H1 (cell line): ENCODE results near the gene SLC16A11. TPM values are rescaled to one million over a fixed set of nuclear protein-coding genes. Genes with fewer than 3 reads are reported as not detected.
A peak's percentile ranks its signal among the peaks of the same experiment; 100 is the strongest.

Source experiments
- CTCF ChIA-PET: fragments of 300-600 bp; sonication (Branson Sonifier 250); formaldehyde crosslinking; loops from one replicate; lab custom pipeline; 2021; ENCODE audit not compliant: partially characterized antibody; lab: Charles Lee
- POLR2A ChIA-PET: fragments of 300-600 bp; sonication (Branson Sonifier 250); formaldehyde crosslinking; loops from one replicate; lab custom pipeline; 2021; ENCODE audit warnings: inconsistent platforms; ENCODE audit not compliant: partially characterized antibody; lab: Charles Lee
- DNase-seq, 2 experiments: peaks; one replicate each; pipeline versions ENCODE4 v3.0.0 to v3.0.0-alpha.2; 2010 to 2022; ENCODE audit warnings: low spot score in 2 of 2, low read depth in 1 of 2, mixed read lengths in 1 of 2
- FAIRE-seq: peaks from 2 replicates; lab custom pipeline; 2011; peaks lifted over from hg19 to GRCh38; lab: Jason Lieb, UNC
- H2AFZ ChIP-seq: 2 replicates; pipeline ENCODE4 v1.8.1; 2012; ENCODE audit warnings: low read length, inconsistent platforms
- H2AK5ac ChIP-seq: 2 replicates; pipeline ENCODE4 v1.6.1; 2013; ENCODE audit warnings: low read depth, low read length
- H2BK120ac ChIP-seq: replicated peaks from 2 replicates; pipeline ENCODE3; 2013; ENCODE audit warnings: low read depth, low read length, inconsistent platforms
- H2BK12ac ChIP-seq: 2 replicates; pipeline ENCODE4 v1.6.1; 2013; ENCODE audit warnings: low read depth, low read length
- H2BK15ac ChIP-seq: 2 replicates; pipeline ENCODE4 v1.6.1; 2013; ENCODE audit warnings: low read length
- H2BK20ac ChIP-seq: 2 replicates; pipeline ENCODE4 v1.6.1; 2013; ENCODE audit warnings: low read length
- H2BK5ac ChIP-seq: 2 replicates; pipeline ENCODE4 v1.6.1; 2013; ENCODE audit warnings: low read depth, low read length
- H3K14ac ChIP-seq: 2 replicates; pipeline ENCODE4 v1.6.1; 2013; ENCODE audit warnings: inconsistent platforms; ENCODE audit not compliant: insufficient read length
- H3K18ac ChIP-seq: 2 replicates; pipeline ENCODE4 v1.6.1; 2013; ENCODE audit warnings: low read length; ENCODE audit errors: extremely low read depth
- H3K23ac ChIP-seq: 2 replicates; pipeline ENCODE4 v1.6.1; 2013; ENCODE audit warnings: inconsistent platforms; ENCODE audit not compliant: insufficient read length
- H3K23me2 ChIP-seq: 2 replicates; pipeline ENCODE4 v1.6.1; 2013; ENCODE audit warnings: low read depth, low read length
- H3K27ac ChIP-seq: 2 replicates; pipeline ENCODE4 v1.6.1; 2011; ENCODE audit warnings: low read depth, low read length, inconsistent platforms
- H3K27me3 ChIP-seq, 4 experiments: replicated peaks in 1 of 4; 1 replicate in 1 of 4; 2 replicates in 3 of 4; pipeline versions ENCODE4 v1.6.1 to v1.8.1; 2011 to 2013; ENCODE audit warnings: low read length in 3 of 4, mild to moderate bottlenecking in 3 of 4, inconsistent platforms in 2 of 4, mixed read lengths in 2 of 4, moderate library complexity in 1 of 4; ENCODE audit not compliant: control insufficient read depth in 3 of 4, insufficient read depth in 3 of 4; ENCODE audit errors: extremely low read depth in 1 of 4
- H3K36me3 ChIP-seq, 4 experiments: 2 replicates each; pipeline versions ENCODE4 v1.6.1 to v1.8.1; 2011 to 2013; ENCODE audit warnings: mild to moderate bottlenecking in 4 of 4, low read length in 3 of 4, moderate library complexity in 2 of 4, control low read depth in 1 of 4, inconsistent platforms in 1 of 4; ENCODE audit not compliant: insufficient read depth in 4 of 4, control insufficient read depth in 2 of 4
- H3K4ac ChIP-seq: replicated peaks from 2 replicates; pipeline ENCODE3; 2013; ENCODE audit warnings: low read length, low read depth, mixed read lengths, inconsistent platforms; ENCODE audit not compliant: insufficient read length
- H3K4me1 ChIP-seq, 4 experiments: replicated peaks in 1 of 4; 1 replicate in 1 of 4; 2 replicates in 3 of 4; pipeline versions ENCODE4 v1.6.1 to v1.8.1; 2011 to 2013; ENCODE audit warnings: low read length in 3 of 4, inconsistent platforms in 2 of 4, mixed read lengths in 1 of 4; ENCODE audit not compliant: insufficient read depth in 4 of 4, control insufficient read depth in 3 of 4
- H3K4me2 ChIP-seq, 2 experiments: 2 replicates each; pipeline versions ENCODE4 v1.6.1 to v1.8.1; 2011 to 2013; ENCODE audit warnings: low read depth in 2 of 2, low read length in 2 of 2, control low read depth in 1 of 2, inconsistent platforms in 1 of 2, mild to moderate bottlenecking in 1 of 2; ENCODE audit not compliant: insufficient read depth in 1 of 2
- H3K4me3 ChIP-seq, 4 experiments: fragments of 200-600, 300-600 bp in 1 of 4; sonication (generic), shearing (Covaris generic), sonication (Bioruptor Twin) in 1 of 4; 2 replicates each; pipeline versions ENCODE4 v1.5.1 to v1.8.1; 2011 to 2016; ENCODE audit warnings: low read length in 4 of 4, low read depth in 3 of 4, control low read depth in 2 of 4, inconsistent platforms in 2 of 4, mild to moderate bottlenecking in 2 of 4, mixed read lengths in 1 of 4, moderate library complexity in 1 of 4; ENCODE audit not compliant: insufficient read depth in 2 of 4; ENCODE audit errors: extremely low read depth in 1 of 4
- H3K56ac ChIP-seq: replicated peaks from 2 replicates; pipeline ENCODE3; 2013; ENCODE audit warnings: low read depth, mild to moderate bottlenecking, mixed read lengths, low read length, inconsistent platforms; ENCODE audit not compliant: insufficient read length
- H3K79me1 ChIP-seq: 2 replicates; pipeline ENCODE4 v1.6.1; 2013; ENCODE audit warnings: low read depth, low read length, control low read depth
- H3K79me2 ChIP-seq, 2 experiments: 2 replicates each; pipeline versions ENCODE4 v1.6.1 to v1.8.1; 2012 to 2013; ENCODE audit warnings: low read length in 2 of 2, mild to moderate bottlenecking in 2 of 2, inconsistent platforms in 1 of 2; ENCODE audit not compliant: insufficient read depth in 2 of 2, control insufficient read depth in 1 of 2
- H3K9ac ChIP-seq, 4 experiments: replicated peaks in 1 of 4; 1 replicate in 1 of 4; 2 replicates in 3 of 4; pipeline versions ENCODE4 v1.6.1 to v1.8.1; 2011 to 2013; ENCODE audit warnings: low read depth in 3 of 4, low read length in 3 of 4, control low read depth in 2 of 4, mild to moderate bottlenecking in 2 of 4, moderate library complexity in 2 of 4, inconsistent platforms in 1 of 4; ENCODE audit errors: extremely low read depth in 1 of 4
- H3K9me3 ChIP-seq, 2 experiments: 2 replicates each; pipeline versions ENCODE4 v1.6.1 to v1.8.1; 2012 to 2013; ENCODE audit warnings: mild to moderate bottlenecking in 2 of 2, moderate library complexity in 2 of 2, control low read depth in 1 of 2, inconsistent platforms in 1 of 2, low read depth in 1 of 2, low read length in 1 of 2, mixed read lengths in 1 of 2; ENCODE audit not compliant: insufficient read depth in 2 of 2
- H4K20me1 ChIP-seq, 2 experiments: replicated peaks in 1 of 2; 2 replicates each; pipeline versions ENCODE3 to v1.8.1; 2011 to 2013; ENCODE audit warnings: inconsistent platforms in 2 of 2, low read length in 2 of 2, mild to moderate bottlenecking in 1 of 2; ENCODE audit not compliant: insufficient read depth in 2 of 2, control insufficient read depth in 1 of 2
- H4K5ac ChIP-seq: 2 replicates; pipeline ENCODE4 v1.6.1; 2013; ENCODE audit warnings: low read length, low read depth, mixed read lengths, inconsistent platforms; ENCODE audit not compliant: insufficient read length
- H4K8ac ChIP-seq: 2 replicates; pipeline ENCODE4 v1.8.0; 2013; ENCODE audit warnings: mild to moderate bottlenecking, moderate library complexity, low read length, inconsistent platforms; ENCODE audit not compliant: insufficient read depth; ENCODE audit errors: extremely low read depth
- H4K91ac ChIP-seq: replicated peaks from 2 replicates; pipeline ENCODE3; 2013; ENCODE audit warnings: low read length, mixed read lengths, inconsistent platforms; ENCODE audit not compliant: insufficient read length
- CEBPB ChIP-seq: IDR thresholded peaks from 2 replicates; pipeline ENCODE4 v1.6.1; 2012; ENCODE audit warnings: low read depth, low read length
- CHD1 ChIP-seq: IDR thresholded peaks from 2 replicates; pipeline ENCODE4 v1.6.1; 2012; ENCODE audit warnings: low read depth, low read length, improper control_type of control experiment
- SP1 ChIP-seq: IDR thresholded peaks from 2 replicates; pipeline ENCODE4 v1.6.1; 2011; ENCODE audit warnings: low read depth, low read length
- SP2 ChIP-seq: IDR thresholded peaks from 2 replicates; pipeline ENCODE4 v1.6.1; 2012; ENCODE audit warnings: mild to moderate bottlenecking, low read length, inconsistent platforms
- TAF7 ChIP-seq: optimal IDR thresholded peaks from 2 replicates; pipeline ENCODE3; 2011; ENCODE audit warnings: low read depth, mild to moderate bottlenecking, inconsistent platforms, low read length, moderate library complexity, borderline replicate concordance
- WGBS, 2 experiments: shearing (Covaris generic) in 1 of 2; methylation state at CpG; one replicate each; pipeline versions ENCODE4 v1.1.6 to v1.1.7; 2013 to 2015; ENCODE audit warnings: low lambda C conversion rate in 2 of 2, mixed read lengths in 2 of 2, inconsistent platforms in 1 of 2, low coverage in 1 of 2, missing lambda C conversion rate in 1 of 2; ENCODE audit not compliant: insufficient replicate concordance in 2 of 2, insufficient coverage in 1 of 2, insufficient read length in 1 of 2; ENCODE audit errors: extremely low coverage in 1 of 2, missing lambda C conversion rate in 1 of 2; 5-methylcytosine and 5-hydroxymethylcytosine counted together
- polyA plus RNA-seq, 7 experiments: library from polyadenylated mRNA; depleted of rRNA in 3 of 7; stranded (reverse) in 5 of 7; unstranded in 2 of 7; fragments of >200 nt in 5 of 7; fragments of 200-250 nt in 2 of 7; gene quantifications; 1 replicate in 5 of 7; 2 replicates in 1 of 7; 4 replicates in 1 of 7; pipeline versions ENCODE4 v1.2.1 to v1.2.3, GENCODE V29; 2011 to 2013; ENCODE audit warnings: missing spikeins in 2 of 7, mixed read lengths in 2 of 7
- total RNA-seq: library from RNA; stranded (reverse); fragmentation: NEBNext Ultra II Directional; extraction: Animal tissue kit (Norgen Biotek cat#: 25700); gene quantifications from 2 replicates; pipeline ENCODE4 v1.2.1, GENCODE V29; 2021
- TF ChIP-seq, protein P1 (sequence below), 3 experiments: IDR thresholded peaks; 1 replicate in 2 of 3; 2 replicates in 1 of 3; pipeline versions ENCODE4 v1.5.1 to v1.6.1; 2011; ENCODE audit warnings: low read length in 3 of 3, mild to moderate bottlenecking in 3 of 3, inconsistent platforms in 2 of 3, low read depth in 1 of 3, moderate library complexity in 1 of 3; ENCODE audit not compliant: insufficient read depth in 1 of 3; ENCODE audit errors: control extremely low read depth in 1 of 3
- TF ChIP-seq, protein P2 (sequence below): IDR thresholded peaks from 2 replicates; pipeline ENCODE4 v1.6.1; 2012; ENCODE audit warnings: low read length, inconsistent platforms

Gene SLC16A11
- total and polyA plus RNA-seq, 2 of the 8 experiments (the other 6 are each of a cell fraction or from before 2014, with no cell fraction given) = 0.35 to 0.39 TPM

DNA sequence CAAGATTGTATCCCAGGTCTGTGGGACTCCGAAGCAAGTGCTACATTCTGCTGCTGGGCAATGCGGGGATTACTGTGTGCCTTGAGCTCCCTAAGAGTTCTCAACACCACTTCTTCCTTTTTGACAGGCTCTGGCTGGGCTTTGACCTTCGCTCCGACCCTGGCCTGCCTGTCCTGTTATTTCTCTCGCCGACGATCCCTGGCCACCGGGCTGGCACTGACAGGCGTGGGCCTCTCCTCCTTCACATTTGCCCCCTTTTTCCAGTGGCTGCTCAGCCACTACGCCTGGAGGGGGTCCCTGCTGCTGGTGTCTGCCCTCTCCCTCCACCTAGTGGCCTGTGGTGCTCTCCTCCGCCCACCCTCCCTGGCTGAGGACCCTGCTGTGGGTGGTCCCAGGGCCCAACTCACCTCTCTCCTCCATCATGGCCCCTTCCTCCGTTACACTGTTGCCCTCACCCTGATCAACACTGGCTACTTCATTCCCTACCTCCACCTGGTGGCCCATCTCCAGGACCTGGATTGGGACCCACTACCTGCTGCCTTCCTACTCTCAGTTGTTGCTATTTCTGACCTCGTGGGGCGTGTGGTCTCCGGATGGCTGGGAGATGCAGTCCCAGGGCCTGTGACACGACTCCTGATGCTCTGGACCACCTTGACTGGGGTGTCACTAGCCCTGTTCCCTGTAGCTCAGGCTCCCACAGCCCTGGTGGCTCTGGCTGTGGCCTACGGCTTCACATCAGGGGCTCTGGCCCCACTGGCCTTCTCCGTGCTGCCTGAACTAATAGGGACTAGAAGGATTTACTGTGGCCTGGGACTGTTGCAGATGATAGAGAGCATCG, 5.6 kb downstream of the SLC16A11 start:
- peaks cover 25% of the 10 kb centered on the region; the same call in 1 of the 2 replicates for H3K23me2 ChIP-seq
- no peak overlapping the region for H4K91ac ChIP-seq
- H3K14ac ChIP-seq = no peak overlapping the region
- no peak overlapping the region for H2AFZ ChIP-seq
- no peak overlapping the region for H3K9ac ChIP-seq
- peaks cover 0 to 9% of the 10 kb centered on the region in 2 experiments for H4K20me1 ChIP-seq
- H3K18ac ChIP-seq = no peak overlapping the region
- peak overlapping the region; percentile 17; the same call in 1 of the 2 replicates for H2BK12ac ChIP-seq
- H4K8ac ChIP-seq = no peak overlapping the region; the same call in 1 of the 2 replicates
- no peak for FAIRE-seq
- 0 out of 2 replicates have a peak overlapping the region, but pooled peaks have one; percentile 65 for H2AK5ac ChIP-seq
- no peaks in the 10 kb centered on the region for H3K79me1 ChIP-seq
- 88% methylated on average over 19 of the region's 19 CpGs; no CpG with 5 or more reads in 1 of the 2 experiments for WGBS, 2 experiments
- no peak overlapping the region for H3K4ac ChIP-seq
- H3K27ac ChIP-seq = no peak overlapping the region
- no peak overlapping the region for H3K23ac ChIP-seq
- H3K4me2 ChIP-seq = no peak overlapping the region; a peak in 1 of 4 replicates
- no peak overlapping the region for H3K56ac ChIP-seq
- POLR2A ChIA-PET = interaction anchor here (0.7 to 1.8 kb wide), 3 partner anchors 8 to 205 kb away, joined by 3 to 4 read pairs (median 3); partner anchors contain the start of gene GABARAP
- H2BK20ac ChIP-seq = no peak overlapping the region
- no peak overlapping the region for H2BK120ac ChIP-seq
- no peak overlapping the region for H4K5ac ChIP-seq
- no peak overlapping the region for H2BK5ac ChIP-seq
- no peak overlapping the region for H3K4me3 ChIP-seq
- H3K36me3 ChIP-seq = no peaks in the 10 kb centered on the region
- CTCF ChIA-PET = interaction anchor here (0.8 to 2.2 kb wide), 14 partner anchors 8 to 195 kb away, joined by 3 to 9 read pairs (median 4); partner anchors contain the start of gene ASGR1
- no peak for DNase-seq
- no peaks in the 10 kb centered on the region for H3K79me2 ChIP-seq
- peaks cover 4 to 20% (median 10%) of the 10 kb centered on the region in 4 experiments for H3K4me1 ChIP-seq
- no peak overlapping the region for H2BK15ac ChIP-seq
- no peaks in the 10 kb centered on the region for H3K9me3 ChIP-seq
- peaks cover 1 to 15% (median 13%) of the 10 kb centered on the region in 4 experiments for H3K27me3 ChIP-seq
- TF ChIP-seq SP2 (no peak), TAF7 (no peak), SP1 (no peak), CEBPB (no peak), CHD1 (no peak)
- TF ChIP-seq, protein P1, sequence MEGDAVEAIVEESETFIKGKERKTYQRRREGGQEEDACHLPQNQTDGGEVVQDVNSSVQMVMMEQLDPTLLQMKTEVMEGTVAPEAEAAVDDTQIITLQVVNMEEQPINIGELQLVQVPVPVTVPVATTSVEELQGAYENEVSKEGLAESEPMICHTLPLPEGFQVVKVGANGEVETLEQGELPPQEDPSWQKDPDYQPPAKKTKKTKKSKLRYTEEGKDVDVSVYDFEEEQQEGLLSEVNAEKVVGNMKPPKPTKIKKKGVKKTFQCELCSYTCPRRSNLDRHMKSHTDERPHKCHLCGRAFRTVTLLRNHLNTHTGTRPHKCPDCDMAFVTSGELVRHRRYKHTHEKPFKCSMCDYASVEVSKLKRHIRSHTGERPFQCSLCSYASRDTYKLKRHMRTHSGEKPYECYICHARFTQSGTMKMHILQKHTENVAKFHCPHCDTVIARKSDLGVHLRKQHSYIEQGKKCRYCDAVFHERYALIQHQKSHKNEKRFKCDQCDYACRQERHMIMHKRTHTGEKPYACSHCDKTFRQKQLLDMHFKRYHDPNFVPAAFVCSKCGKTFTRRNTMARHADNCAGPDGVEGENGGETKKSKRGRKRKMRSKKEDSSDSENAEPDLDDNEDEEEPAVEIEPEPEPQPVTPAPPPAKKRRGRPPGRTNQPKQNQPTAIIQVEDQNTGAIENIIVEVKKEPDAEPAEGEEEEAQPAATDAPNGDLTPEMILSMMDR (IDR thresholded peaks at IDR 0.05; ENCODE audit: control extremely low read depth in 1 of 3, insufficient read depth in 1 of 3, low read depth in 1 of 3, low read length in 3 of 3) = peak in 2 of 3 experiments; percentile 24 to 37; a peak in 2 of 4 replicates
- TF ChIP-seq, protein P2, sequence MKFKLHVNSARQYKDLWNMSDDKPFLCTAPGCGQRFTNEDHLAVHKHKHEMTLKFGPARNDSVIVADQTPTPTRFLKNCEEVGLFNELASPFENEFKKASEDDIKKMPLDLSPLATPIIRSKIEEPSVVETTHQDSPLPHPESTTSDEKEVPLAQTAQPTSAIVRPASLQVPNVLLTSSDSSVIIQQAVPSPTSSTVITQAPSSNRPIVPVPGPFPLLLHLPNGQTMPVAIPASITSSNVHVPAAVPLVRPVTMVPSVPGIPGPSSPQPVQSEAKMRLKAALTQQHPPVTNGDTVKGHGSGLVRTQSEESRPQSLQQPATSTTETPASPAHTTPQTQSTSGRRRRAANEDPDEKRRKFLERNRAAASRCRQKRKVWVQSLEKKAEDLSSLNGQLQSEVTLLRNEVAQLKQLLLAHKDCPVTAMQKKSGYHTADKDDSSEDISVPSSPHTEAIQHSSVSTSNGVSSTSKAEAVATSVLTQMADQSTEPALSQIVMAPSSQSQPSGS = no peak
